Left lung (tissue), 10 donors: ENCODE results near the gene CZIB. TPM values are rescaled to one million over a fixed set of nuclear protein-coding genes. Genes with fewer than 3 reads are reported as not detected.

Experiments used
- ATAC-seq: fragments of 200-7000 bp; cut with Tn5 transposase; one replicate; pipeline ENCODE4 v1.9.1; 2020; ENCODE audit warnings: moderate library complexity
- DNase-seq, 4 donors: peaks; one replicate each; pipeline ENCODE4 v3.0.0-alpha.2; 2013 to 2020
- H3K27ac ChIP-seq, 2 donors: fragments of 200-600 bp; sonication (generic) in 1 of 2; one replicate each; pipeline versions ENCODE4 v1.5.0 to v1.8.0; 2020 to 2021
- H3K27me3 ChIP-seq, 2 donors: fragments of 200-600 bp; sonication (generic) in 1 of 2; one replicate each; pipeline versions ENCODE4 v1.5.0 to v1.8.0; 2020 to 2021
- H3K36me3 ChIP-seq, 2 donors: fragments of 200-600 bp; sonication (generic) in 1 of 2; one replicate each; pipeline versions ENCODE4 v1.5.0 to v1.8.0; 2020 to 2021
- H3K4me1 ChIP-seq, 2 donors: fragments of 200-600 bp; one replicate each; pipeline ENCODE4 v1.8.0; 2021
- H3K4me3 ChIP-seq, 2 donors: fragments of 200-600 bp; sonication (generic) in 1 of 2; one replicate each; pipeline versions ENCODE4 v1.5.0 to v1.8.0; 2020 to 2021; ENCODE audit warnings: mild to moderate bottlenecking in 1 of 2
- H3K9me3 ChIP-seq, 2 donors: fragments of 200-600 bp; sonication (generic) in 1 of 2; one replicate each; pipeline versions ENCODE4 v1.5.0 to v1.8.0; 2020 to 2021
- intact Hi-C, 2 donors: fragments of 100-400 bp; cut with DNase I; formaldehyde crosslinking; loops; one replicate each; pipeline versions ENCODE4 v1.11.2 to v1.14.2; 2022
- polyA plus RNA-seq, 6 donors: library from polyadenylated mRNA; unstranded; fragments of 120-200 nt; gene quantifications; one replicate each; pipeline ENCODE4 v1.2.1, GENCODE V29; 2013; ENCODE audit not compliant: insufficient read length in 6 of 6
- total RNA-seq, 2 donors: library from RNA; stranded (reverse); fragmentation: NEBNext Ultra II Directional; extraction: Animal tissue kit (Norgen Biotek cat#: 25700); gene quantifications; one replicate each; pipeline ENCODE4 v1.2.1, GENCODE V29; 2021
- TF ChIP-seq, protein P1 (sequence below), 2 donors: fragments of 200-600 bp; sonication (generic) in 1 of 2; IDR thresholded peaks; one replicate each; pipeline versions ENCODE4 v1.5.0 to v1.8.0; 2021; ENCODE audit warnings: antibody characterized with exemption in 2 of 2
- donor health status: DM: no; HTN: yes; CAD: no.
- donor health status: DM: no; HTN: no; CAD: no.

CZIB gene
- total and polyA plus RNA-seq, 8 donors: 50.5 to 103 (median 93.2) TPM

DNA sequence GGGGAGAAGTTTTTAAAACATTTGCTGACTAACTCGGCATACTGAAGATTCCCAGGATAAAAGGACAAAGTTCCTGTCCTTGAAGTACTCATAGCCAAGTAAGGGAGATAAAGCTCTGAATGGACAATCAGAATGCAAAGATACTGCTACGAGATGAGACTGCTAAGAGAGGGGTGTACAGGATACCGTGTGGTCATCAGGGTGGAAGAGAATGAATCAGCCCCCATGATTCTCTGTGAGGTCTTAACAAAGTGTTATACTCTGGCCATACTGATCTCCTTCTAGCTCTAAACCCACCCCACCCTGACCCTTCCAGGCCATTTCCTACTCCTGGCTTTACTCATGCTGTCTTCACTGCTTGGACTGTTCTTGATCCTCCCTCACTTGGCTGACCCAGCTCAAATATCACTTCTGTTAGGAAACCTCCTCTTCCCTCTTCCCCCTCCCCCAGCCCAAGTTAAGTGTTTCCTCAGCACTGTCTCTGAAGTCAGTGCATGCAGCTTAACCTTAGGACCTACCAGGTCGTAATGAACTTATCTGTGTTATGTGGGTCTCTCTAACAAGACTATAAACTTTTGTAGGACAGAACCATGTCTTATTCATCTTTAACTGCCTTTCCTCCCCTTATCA lies 33.7 kb upstream of the CZIB start:
- DNase-seq: no peak
- intact Hi-C loops: no loop called here
- Histone ChIP-seq H3K27me3 (no peaks in the 10 kb centered on the region), H3K27ac (no peak overlapping the region), H3K4me3 (no peak overlapping the region), H3K4me1 (no peaks in the 10 kb centered on the region), H3K9me3 (no peaks in the 10 kb centered on the region), H3K36me3 (peaks cover 0 to 67% of the 10 kb centered on the region in 2 donors)
- TF ChIP-seq, protein P1, sequence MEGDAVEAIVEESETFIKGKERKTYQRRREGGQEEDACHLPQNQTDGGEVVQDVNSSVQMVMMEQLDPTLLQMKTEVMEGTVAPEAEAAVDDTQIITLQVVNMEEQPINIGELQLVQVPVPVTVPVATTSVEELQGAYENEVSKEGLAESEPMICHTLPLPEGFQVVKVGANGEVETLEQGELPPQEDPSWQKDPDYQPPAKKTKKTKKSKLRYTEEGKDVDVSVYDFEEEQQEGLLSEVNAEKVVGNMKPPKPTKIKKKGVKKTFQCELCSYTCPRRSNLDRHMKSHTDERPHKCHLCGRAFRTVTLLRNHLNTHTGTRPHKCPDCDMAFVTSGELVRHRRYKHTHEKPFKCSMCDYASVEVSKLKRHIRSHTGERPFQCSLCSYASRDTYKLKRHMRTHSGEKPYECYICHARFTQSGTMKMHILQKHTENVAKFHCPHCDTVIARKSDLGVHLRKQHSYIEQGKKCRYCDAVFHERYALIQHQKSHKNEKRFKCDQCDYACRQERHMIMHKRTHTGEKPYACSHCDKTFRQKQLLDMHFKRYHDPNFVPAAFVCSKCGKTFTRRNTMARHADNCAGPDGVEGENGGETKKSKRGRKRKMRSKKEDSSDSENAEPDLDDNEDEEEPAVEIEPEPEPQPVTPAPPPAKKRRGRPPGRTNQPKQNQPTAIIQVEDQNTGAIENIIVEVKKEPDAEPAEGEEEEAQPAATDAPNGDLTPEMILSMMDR (IDR thresholded peaks at IDR 0.05): no peak
- ATAC-seq: no peak

DNA sequence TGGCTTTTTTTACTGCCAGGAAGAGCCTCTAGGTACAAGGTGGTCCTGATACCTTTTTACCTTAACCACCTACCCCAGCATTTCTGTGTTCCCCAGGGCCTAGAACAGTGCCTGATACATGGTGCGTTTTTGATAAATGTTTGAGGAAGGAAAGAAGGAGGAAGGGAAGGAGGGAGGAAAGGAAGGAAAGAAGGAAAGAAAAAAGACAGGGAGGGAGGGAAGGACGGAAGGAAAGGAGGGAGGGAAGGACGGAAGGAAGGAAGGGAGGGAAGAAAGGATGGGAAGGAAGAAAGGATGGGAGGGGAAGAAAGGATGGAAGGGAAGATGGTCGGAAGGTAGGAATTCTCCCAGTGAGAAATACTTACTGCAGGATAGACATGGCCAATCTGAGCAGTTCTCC lies 29.9 kb upstream of the CZIB start:
- intact Hi-C loops: no loop called here
- no peaks in the 10 kb centered on the region for H3K27me3 ChIP-seq
- no peaks in the 10 kb centered on the region for H3K4me1 ChIP-seq
- TF ChIP-seq, protein P1 (IDR thresholded peaks at IDR 0.05): no peak
- no peak for ATAC-seq
- H3K36me3 ChIP-seq: peaks cover 0 to 65% of the 10 kb centered on the region in 2 donors
- DNase-seq: no peak
- no peak overlapping the region for H3K4me3 ChIP-seq
- H3K27ac ChIP-seq: no peak overlapping the region
- no peaks in the 10 kb centered on the region for H3K9me3 ChIP-seq

DNA sequence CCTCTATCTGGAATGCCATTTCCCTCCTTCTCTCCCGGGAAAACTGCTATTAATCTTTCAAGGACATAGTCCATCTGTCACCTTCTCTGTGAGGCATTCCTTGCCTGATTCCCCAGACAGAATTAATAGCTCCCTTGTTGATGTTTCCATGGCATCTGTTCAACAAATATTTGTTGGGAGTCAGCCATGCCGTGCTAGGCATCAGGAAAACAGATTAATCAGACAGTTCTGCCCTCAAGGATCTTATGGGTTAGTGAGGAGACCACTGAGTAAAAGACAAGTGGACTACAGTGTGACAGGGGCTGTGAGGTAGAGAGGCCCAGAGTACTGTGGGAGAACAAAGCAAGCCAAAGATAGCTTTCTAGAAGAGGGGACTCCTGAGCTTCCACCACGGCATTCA lies 29.3 kb upstream of the CZIB start:
- TF ChIP-seq, protein P1 (IDR thresholded peaks at IDR 0.05): no peak
- Histone ChIP-seq H3K27me3 (no peaks in the 10 kb centered on the region), H3K4me3 (no peak overlapping the region), H3K36me3 (peaks cover 0 to 59% of the 10 kb centered on the region in 2 donors), H3K27ac (no peak overlapping the region), H3K9me3 (no peaks in the 10 kb centered on the region), H3K4me1 (no peaks in the 10 kb centered on the region)
- no peak for ATAC-seq
- intact Hi-C loops: no loop called here
- DNase-seq: no peak

DNA sequence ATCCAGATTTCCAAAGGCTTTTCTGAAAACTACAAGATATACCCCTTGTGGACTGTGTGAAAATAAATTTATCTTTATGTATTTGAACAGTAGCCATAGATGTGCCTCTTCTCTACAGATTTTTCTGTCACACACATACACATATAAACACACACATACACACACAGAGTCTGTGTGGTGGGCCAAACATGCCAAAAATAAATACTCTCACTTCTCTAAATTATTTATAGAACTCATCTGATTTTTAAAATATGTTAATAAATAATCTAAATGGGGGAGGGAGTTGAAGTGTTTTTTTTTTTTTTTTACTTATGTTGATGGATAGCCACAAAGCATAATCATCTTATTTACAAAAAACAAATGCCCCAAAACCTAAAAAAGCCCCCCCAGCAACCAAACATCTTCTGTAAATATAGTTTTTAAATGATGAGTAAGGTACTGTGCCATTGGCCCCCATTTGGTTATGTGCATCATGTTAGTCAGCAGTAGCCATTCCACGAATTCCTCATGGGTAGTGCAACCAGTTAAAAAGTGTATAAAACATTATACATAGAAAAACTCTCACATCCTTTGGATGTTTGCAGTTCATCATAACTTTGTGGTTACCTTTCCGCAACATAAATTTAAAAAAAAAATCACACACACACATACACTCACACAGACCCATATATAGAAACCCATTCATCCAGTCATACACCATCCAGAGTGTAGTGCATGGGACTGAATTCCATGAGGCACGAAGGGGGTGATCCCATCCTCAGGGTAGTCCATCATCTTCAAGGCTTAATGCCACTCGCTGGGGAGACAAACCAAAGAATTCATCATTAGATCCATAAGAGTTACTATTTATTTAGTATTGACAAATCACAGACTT lies 26.1 kb upstream of the CZIB start:
- Histone ChIP-seq H3K27me3 (no peaks in the 10 kb centered on the region), H3K4me1 (no peaks in the 10 kb centered on the region), H3K4me3 (no peak overlapping the region), H3K9me3 (no peaks in the 10 kb centered on the region), H3K36me3 (peaks cover 0 to 40% of the 10 kb centered on the region in 2 donors), H3K27ac (no peak overlapping the region)
- intact Hi-C loops: no loop called here
- DNase-seq (no peak), ATAC-seq (no peak)
- TF ChIP-seq, protein P1 (IDR thresholded peaks at IDR 0.05): no peak

DNA sequence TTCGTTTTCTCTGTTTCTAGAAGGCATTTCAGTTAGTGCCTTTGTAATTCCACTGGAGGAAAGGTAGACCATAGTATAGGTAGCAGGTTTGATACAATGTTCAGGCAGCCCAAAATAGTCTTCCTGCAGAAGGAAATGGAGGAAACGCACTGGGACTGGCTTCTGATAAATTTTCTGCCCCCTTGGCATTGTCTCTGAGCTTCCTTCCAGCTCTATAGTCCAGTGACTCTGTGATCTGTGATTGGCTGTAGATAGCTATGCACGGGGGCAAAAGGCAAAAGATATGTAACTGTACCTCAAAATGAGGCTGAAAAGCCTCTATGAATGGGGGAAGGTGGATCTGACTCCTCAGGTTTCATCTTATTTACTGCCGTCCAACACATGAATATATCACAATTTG lies 23.7 kb upstream of the CZIB start:
- intact Hi-C loops: no loop called here
- no peak overlapping the region for H3K27ac ChIP-seq
- ATAC-seq: no peak

More for the DNA sequence above, 23.7 kb upstream of the CZIB start:
- Histone ChIP-seq H3K4me1 (no peaks in the 10 kb centered on the region), H3K4me3 (no peak overlapping the region), H3K9me3 (no peaks in the 10 kb centered on the region), H3K27me3 (no peaks in the 10 kb centered on the region), H3K36me3 (peaks cover 0 to 26% of the 10 kb centered on the region in 2 donors)
- DNase-seq: no peak
- TF ChIP-seq, protein P1 (IDR thresholded peaks at IDR 0.05): no peak
